Sigmoid colon (tissue), 7 donors: ENCODE data around the gene ITPR2. TPM values are rescaled to one million over a fixed set of nuclear protein-coding genes. Genes with fewer than 3 reads are reported as not detected.

Experiments
- DNase-seq: peaks from one replicate; pipeline ENCODE4 v3.0.0-alpha.2; 2019
- H3K27ac ChIP-seq, 4 donors: fragments of 200-600 bp; sonication (generic); one replicate each; pipeline ENCODE4 v1.5.1; 2016 to 2019; ENCODE audit warnings: mild to moderate bottlenecking in 1 of 4
- H3K27me3 ChIP-seq, 3 donors: fragments of 200-600 bp; sonication (generic); one replicate each; pipeline ENCODE4 v1.5.1; 2019; ENCODE audit warnings: mild to moderate bottlenecking in 1 of 3
- H3K36me3 ChIP-seq, 4 donors: fragments of 200-600 bp; sonication (generic); one replicate each; pipeline ENCODE4 v1.5.1; 2016 to 2019
- H3K4me1 ChIP-seq, 4 donors: fragments of 200-600 bp; sonication (generic); one replicate each; pipeline ENCODE4 v1.5.1; 2017 to 2019
- H3K4me3 ChIP-seq, 4 donors: fragments of 200-600 bp; sonication (generic); one replicate each; pipeline ENCODE4 v1.5.1; 2017 to 2019; ENCODE audit warnings: mild to moderate bottlenecking in 2 of 4, moderate library complexity in 1 of 4
- H3K9me3 ChIP-seq, 4 donors: fragments of 200-600 bp in 3 of 4; sonication (generic) in 3 of 4; one replicate each; pipeline versions ENCODE4 v1.5.1 to v1.6.1; 2013 to 2019
- EP300 ChIP-seq, 4 donors: sonication (generic); formaldehyde crosslinking; IDR thresholded peaks; one replicate each; pipeline ENCODE4 v1.6.1; 2017; ENCODE audit warnings: antibody characterized with exemption in 4 of 4
- POLR2A ChIP-seq, 2 donors: fragments of 450-650 bp; IDR thresholded peaks; one replicate each; pipeline ENCODE4 v1.6.1; 2016; ENCODE audit warnings: antibody characterized with exemption in 2 of 2, mild to moderate bottlenecking in 2 of 2, moderate library complexity in 2 of 2
- POLR2AphosphoS5 ChIP-seq, 4 donors: sonication (generic); formaldehyde crosslinking; IDR thresholded peaks; one replicate each; pipeline ENCODE4 v1.6.1; 2017; ENCODE audit warnings: antibody characterized with exemption in 4 of 4
- WGBS, 2 donors: extraction: QIAGEN DNeasy Blood & Tissue Kit; methylation state at CpG; one replicate each; pipeline ENCODE4 v1.1.7; 2013; 5-methylcytosine and 5-hydroxymethylcytosine counted together
- intact Hi-C: fragments of 100-400 bp; cut with DNase I; formaldehyde crosslinking; loops from one replicate; pipeline ENCODE4 v1.15.1; 2023
- polyA plus RNA-seq, 3 donors: library from polyadenylated mRNA; stranded (reverse); fragments of 200-250 nt; gene quantifications; one replicate each; pipeline ENCODE4 v1.2.3, GENCODE V29; 2013
- total RNA-seq, 4 donors: library from RNA; depleted of rRNA; stranded (reverse); fragments of >200 nt; gene quantifications; one replicate each; pipeline ENCODE4 v1.1.0, GENCODE V29; 2016
- TF ChIP-seq, protein P1 (sequence below), 4 experiments: fragments of 450-650 bp in 3 of 4; fragments of 200-600 bp in 1 of 4; IDR thresholded peaks; one replicate each; pipeline ENCODE4 v1.5.1; 2016 to 2019; ENCODE audit warnings: antibody characterized with exemption in 4 of 4, mild to moderate bottlenecking in 3 of 4, moderate library complexity in 2 of 4
- donor health status: healthy with polysubstance abuse.
- donor health status: Bipolar disorder and iron deficiency.
- donor health status: healthy.

Gene ITPR2
- total and polyA plus RNA-seq, 7 donors, result 1.4 to 78.1 (median 58.9) TPM

DNA sequence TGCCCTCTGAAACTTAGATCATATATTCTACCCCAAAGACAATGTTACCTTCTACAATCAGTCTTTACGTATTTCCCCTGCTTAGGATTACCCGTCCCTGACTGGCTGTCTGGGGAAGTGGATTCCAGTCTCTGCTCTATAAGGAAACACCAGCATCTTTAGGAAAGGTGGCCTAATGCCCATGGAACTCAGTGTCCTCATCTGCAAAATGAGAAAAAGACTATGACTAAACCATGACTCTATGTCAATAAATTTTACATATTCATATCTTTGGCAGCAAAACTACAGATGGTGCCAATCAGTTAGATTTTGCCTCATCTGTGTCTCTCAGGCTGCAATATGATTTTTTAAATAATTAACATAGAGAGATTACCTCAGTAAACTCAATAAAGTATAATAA lies 133.8 kb downstream of the ITPR2 start:
- intact Hi-C loops, result no loop called here

DNA sequence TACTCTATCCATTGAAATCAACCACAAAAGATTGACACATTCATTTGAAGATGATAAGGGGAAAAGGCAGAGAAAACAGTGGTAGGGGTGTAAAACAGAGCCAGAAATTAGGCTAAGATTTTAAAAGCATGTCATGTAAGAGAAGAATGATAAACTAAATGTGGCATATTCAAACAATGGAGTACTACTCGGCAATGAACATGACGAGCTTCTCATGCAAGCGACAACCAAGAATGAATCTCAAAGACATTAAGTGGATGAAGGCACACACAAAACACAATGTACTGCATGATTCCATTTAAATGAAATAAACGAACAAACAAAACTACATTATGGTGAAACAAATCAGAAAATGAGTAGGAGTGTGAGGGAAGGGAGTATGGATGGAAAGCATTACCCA lies 134.8 kb downstream of the ITPR2 start:
- H3K36me3 ChIP-seq, result peaks cover 0 to 17% (median 0%) of the 10 kb centered on the region in 4 donors
- no peak overlapping the region for H3K27ac ChIP-seq
- no peak overlapping the region for H3K4me3 ChIP-seq
- intact Hi-C loops, result no loop called here
- no peak for DNase-seq
- WGBS, 2 donors, result 96% methylated on average over 4 of the region's 4 CpGs
- H3K9me3 ChIP-seq, result no peaks in the 10 kb centered on the region
- H3K27me3 ChIP-seq, result no peaks in the 10 kb centered on the region
- no peaks in the 10 kb centered on the region for H3K4me1 ChIP-seq
- TF ChIP-seq POLR2AphosphoS5 (IDR thresholded peaks at IDR 0.05), result no peak
- TF ChIP-seq POLR2A (IDR thresholded peaks at IDR 0.05), result no peak
- TF ChIP-seq, protein P1, sequence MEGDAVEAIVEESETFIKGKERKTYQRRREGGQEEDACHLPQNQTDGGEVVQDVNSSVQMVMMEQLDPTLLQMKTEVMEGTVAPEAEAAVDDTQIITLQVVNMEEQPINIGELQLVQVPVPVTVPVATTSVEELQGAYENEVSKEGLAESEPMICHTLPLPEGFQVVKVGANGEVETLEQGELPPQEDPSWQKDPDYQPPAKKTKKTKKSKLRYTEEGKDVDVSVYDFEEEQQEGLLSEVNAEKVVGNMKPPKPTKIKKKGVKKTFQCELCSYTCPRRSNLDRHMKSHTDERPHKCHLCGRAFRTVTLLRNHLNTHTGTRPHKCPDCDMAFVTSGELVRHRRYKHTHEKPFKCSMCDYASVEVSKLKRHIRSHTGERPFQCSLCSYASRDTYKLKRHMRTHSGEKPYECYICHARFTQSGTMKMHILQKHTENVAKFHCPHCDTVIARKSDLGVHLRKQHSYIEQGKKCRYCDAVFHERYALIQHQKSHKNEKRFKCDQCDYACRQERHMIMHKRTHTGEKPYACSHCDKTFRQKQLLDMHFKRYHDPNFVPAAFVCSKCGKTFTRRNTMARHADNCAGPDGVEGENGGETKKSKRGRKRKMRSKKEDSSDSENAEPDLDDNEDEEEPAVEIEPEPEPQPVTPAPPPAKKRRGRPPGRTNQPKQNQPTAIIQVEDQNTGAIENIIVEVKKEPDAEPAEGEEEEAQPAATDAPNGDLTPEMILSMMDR (IDR thresholded peaks at IDR 0.05), result no peak
- TF ChIP-seq EP300 (IDR thresholded peaks at IDR 0.05), result no peak

More for the DNA sequence above, 133.8 kb downstream of the ITPR2 start:
- no peaks in the 10 kb centered on the region for H3K27me3 ChIP-seq
- H3K4me1 ChIP-seq, result peaks cover 0 to 5% (median 2%) of the 10 kb centered on the region in 4 donors
- H3K36me3 ChIP-seq, result peaks cover 0 to 9% (median 0%) of the 10 kb centered on the region in 4 donors
- no peak overlapping the region for H3K27ac ChIP-seq
- no peaks in the 10 kb centered on the region for H3K9me3 ChIP-seq
- 97% methylated on average over 2 of the region's 2 CpGs for WGBS, 2 donors
- no peak overlapping the region for H3K4me3 ChIP-seq
- no peak for DNase-seq
- TF ChIP-seq EP300 (IDR thresholded peaks at IDR 0.05) (no peak), POLR2A (IDR thresholded peaks at IDR 0.05) (no peak), POLR2AphosphoS5 (IDR thresholded peaks at IDR 0.05) (no peak)
- TF ChIP-seq, protein P1 (IDR thresholded peaks at IDR 0.05), result no peak

DNA sequence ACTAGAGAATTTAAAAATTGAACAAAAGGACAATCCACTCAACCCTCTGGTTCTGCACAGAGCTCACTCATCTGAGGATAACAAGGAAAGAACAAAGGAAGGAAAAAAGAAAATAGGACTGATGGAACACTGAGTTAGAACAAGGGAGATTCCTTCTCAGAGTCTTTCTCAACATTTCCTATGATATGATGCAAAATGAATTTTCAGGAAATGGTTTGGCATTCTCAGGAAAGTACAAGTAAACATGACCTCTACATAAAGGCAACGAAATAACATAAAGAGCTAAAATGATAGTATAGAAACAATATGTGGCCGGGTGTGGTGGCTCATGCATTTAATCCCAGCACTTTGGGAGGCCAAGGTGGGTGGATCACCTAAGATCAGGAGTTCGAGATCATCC lies 135.8 kb downstream of the ITPR2 start:
- intact Hi-C loops, result no loop called here
- no peaks in the 10 kb centered on the region for H3K9me3 ChIP-seq
- no peaks in the 10 kb centered on the region for H3K27me3 ChIP-seq
- H3K36me3 ChIP-seq, result peaks cover 0 to 22% (median 1%) of the 10 kb centered on the region in 4 donors
- no peaks in the 10 kb centered on the region for H3K4me1 ChIP-seq
- DNase-seq, result no peak
- WGBS, 2 donors, result 82 to 93% methylated on average over 3 of the region's 3 CpGs
- TF ChIP-seq EP300 (IDR thresholded peaks at IDR 0.05) (no peak), POLR2A (IDR thresholded peaks at IDR 0.05) (no peak)
- no peak overlapping the region for H3K4me3 ChIP-seq
- H3K27ac ChIP-seq, result no peak overlapping the region

DNA sequence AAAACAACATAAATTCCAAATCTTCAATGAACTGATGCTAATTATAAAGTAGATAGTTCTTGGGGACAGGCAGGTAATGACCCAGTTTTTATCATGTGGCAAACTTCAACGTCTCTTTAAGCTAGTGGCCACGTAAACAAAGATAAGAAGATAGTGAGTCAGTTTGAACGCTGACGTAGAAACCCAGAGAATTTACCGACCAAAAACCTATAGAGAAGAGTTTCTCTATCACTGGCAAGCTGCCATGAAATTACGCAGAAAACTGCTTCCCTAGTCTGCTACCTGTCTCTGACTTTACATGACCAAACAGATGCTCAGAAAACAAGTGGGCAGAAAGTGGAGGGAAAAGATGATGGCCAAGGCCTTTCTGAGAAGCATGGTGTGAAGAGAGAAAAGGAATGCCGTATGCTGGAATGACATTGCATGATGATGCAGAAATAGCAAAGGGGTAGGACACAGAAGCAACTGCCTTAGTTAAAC lies 136.3 kb downstream of the ITPR2 start:
- Histone ChIP-seq H3K4me1 (peaks cover 0 to 5% (median 0%) of the 10 kb centered on the region in 4 donors), H3K27me3 (no peaks in the 10 kb centered on the region), H3K4me3 (no peak overlapping the region), H3K9me3 (no peaks in the 10 kb centered on the region), H3K36me3 (peaks cover 0 to 22% (median 1%) of the 10 kb centered on the region in 4 donors), H3K27ac (no peak overlapping the region)
- no peak for DNase-seq
- TF ChIP-seq, protein P1 (IDR thresholded peaks at IDR 0.05), result no peak
- TF ChIP-seq POLR2AphosphoS5 (IDR thresholded peaks at IDR 0.05) (no peak), EP300 (IDR thresholded peaks at IDR 0.05) (no peak), POLR2A (IDR thresholded peaks at IDR 0.05) (no peak)
- intact Hi-C loops, result no loop called here
- WGBS, 2 donors, result 82 to 90% methylated on average over 7 of the region's 7 CpGs

DNA sequence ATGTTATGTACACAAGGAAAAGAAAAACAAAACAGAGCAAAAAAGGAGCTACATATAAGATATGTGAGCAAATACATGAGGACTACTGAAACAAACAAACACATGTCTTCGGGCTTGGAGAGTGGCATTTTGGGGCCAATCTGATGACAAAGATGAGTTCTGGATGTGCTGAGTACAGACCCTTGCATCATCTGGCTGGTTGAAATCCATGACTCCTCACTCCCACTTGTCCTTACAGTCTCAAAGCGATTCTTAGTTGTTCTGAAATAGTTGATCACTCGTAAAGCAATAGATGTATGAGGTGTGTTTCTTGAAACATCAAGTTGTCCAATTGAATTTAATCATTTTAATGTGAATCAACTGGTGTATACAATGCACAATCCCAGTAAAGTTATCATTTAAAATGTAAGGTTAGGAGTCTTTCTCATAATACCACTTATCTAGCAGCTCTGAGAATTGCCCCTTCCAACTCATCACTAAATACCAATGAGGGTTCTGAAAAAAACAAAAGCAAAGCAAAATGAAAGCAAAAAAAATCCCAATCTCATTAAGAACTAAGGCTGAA lies 136.9 kb downstream of the ITPR2 start:
- 96 to 97% methylated on average over 3 of the region's 3 CpGs for WGBS, 2 donors
- intact Hi-C loops, result no loop called here
- no peaks in the 10 kb centered on the region for H3K9me3 ChIP-seq

More for the DNA sequence above, 136.9 kb downstream of the ITPR2 start:
- Histone ChIP-seq H3K4me1 (peaks cover 0 to 10% (median 1%) of the 10 kb centered on the region in 4 donors), H3K36me3 (peaks cover 0 to 22% (median 1%) of the 10 kb centered on the region in 4 donors), H3K4me3 (no peak overlapping the region), H3K27ac (no peak overlapping the region), H3K27me3 (no peaks in the 10 kb centered on the region)
- no peak for DNase-seq
- TF ChIP-seq EP300 (IDR thresholded peaks at IDR 0.05), result no peak
- TF ChIP-seq, protein P1 (IDR thresholded peaks at IDR 0.05), result no peak
- TF ChIP-seq POLR2A (IDR thresholded peaks at IDR 0.05), result no peak
- no peak for TF ChIP-seq POLR2AphosphoS5 (IDR thresholded peaks at IDR 0.05)
